Hepatocyte (in vitro differentiated cells): Measurements from ENCODE around the gene TIMD4. TPM values are rescaled to one million over a fixed set of nuclear protein-coding genes. Genes with fewer than 3 reads are reported as not detected.

Source experiments
- DNase-seq: peaks from one replicate; pipeline ENCODE4 v3.0.0-alpha.2; 2016; ENCODE audit warnings: low spot score
- H2AFZ ChIP-seq: fragments of 200-600 bp; sonication (generic); 2 replicates; pipeline ENCODE4 v1.6.0; 2016; ENCODE audit warnings: antibody characterized with exemption, mild to moderate bottlenecking
- H3K27ac ChIP-seq: fragments of 200-600 bp; sonication (generic); 2 replicates; pipeline ENCODE4 v1.5.1; 2016; ENCODE audit warnings: mild to moderate bottlenecking
- H3K27me3 ChIP-seq: fragments of 200-600 bp; sonication (generic); 2 replicates; pipeline ENCODE4 v1.6.1; 2016
- H3K36me3 ChIP-seq: fragments of 200-600 bp; sonication (generic); replicated peaks from 2 replicates; pipeline ENCODE4 v1.5.1; 2016; ENCODE audit warnings: low read depth; ENCODE audit not compliant: insufficient read depth
- H3K4me1 ChIP-seq: fragments of 200-600 bp; sonication (generic); 2 replicates; pipeline ENCODE4 v1.5.1; 2016; ENCODE audit warnings: mild to moderate bottlenecking, moderate library complexity; ENCODE audit not compliant: insufficient read depth
- H3K4me2 ChIP-seq: fragments of 200-600 bp; sonication (generic); 2 replicates; pipeline ENCODE4 v1.6.0; 2016
- H3K4me3 ChIP-seq: fragments of 200-600 bp; sonication (generic); 2 replicates; pipeline ENCODE4 v1.5.1; 2016; ENCODE audit warnings: mild to moderate bottlenecking
- H3K79me2 ChIP-seq: fragments of 200-600 bp; sonication (generic); 2 replicates; pipeline ENCODE4 v1.6.0; 2017; ENCODE audit warnings: mild to moderate bottlenecking
- H3K9me2 ChIP-seq: fragments of 200-600 bp; sonication (generic); replicated peaks from 2 replicates; pipeline ENCODE4 v1.6.0; 2017; ENCODE audit warnings: mild to moderate bottlenecking; ENCODE audit not compliant: insufficient read depth
- H3K9me3 ChIP-seq: fragments of 200-600 bp; sonication (generic); 2 replicates; pipeline ENCODE4 v1.5.1; 2016; ENCODE audit warnings: low read depth, mild to moderate bottlenecking
- H4K20me1 ChIP-seq: fragments of 200-600 bp; sonication (generic); 2 replicates; pipeline ENCODE4 v1.6.0; 2016; ENCODE audit warnings: mild to moderate bottlenecking; ENCODE audit not compliant: insufficient read depth, poor library complexity, severe bottlenecking
- CTCF ChIP-seq: fragments of 200-600 bp; sonication (generic); IDR thresholded peaks from 2 replicates; pipeline ENCODE4 v1.5.1; 2016; ENCODE audit warnings: antibody characterized with exemption, mild to moderate bottlenecking; ENCODE audit not compliant: poor library complexity
- EZH2 ChIP-seq: fragments of 200-600 bp; sonication (generic); IDR thresholded peaks from 2 replicates; pipeline ENCODE4 v1.6.1; 2016; ENCODE audit warnings: antibody characterized with exemption, mild to moderate bottlenecking, borderline replicate concordance
- EZH2phosphoT487 ChIP-seq: fragments of 200-600 bp; sonication (generic); IDR thresholded peaks from one replicate; pipeline ENCODE4 v1.6.1; 2018; ENCODE audit warnings: antibody characterized with exemption, mild to moderate bottlenecking, low read depth, moderate library complexity; ENCODE audit not compliant: unreplicated experiment, severe bottlenecking
- WGBS: methylation state at CpG from one replicate; pipeline ENCODE4 v1.1.6; 2016; ENCODE audit warnings: low lambda C conversion rate; ENCODE audit errors: missing lambda C conversion rate; 5-methylcytosine and 5-hydroxymethylcytosine counted together
- polyA plus RNA-seq: library from polyadenylated mRNA; unstranded; fragments of >200 nt; fragmentation: Nextera tagmentation; extraction: Ambion mirVana; gene quantifications from 2 replicates; pipeline ENCODE4 v1.2.1, GENCODE V29; 2016
- total RNA-seq: library from RNA; depleted of rRNA; stranded (reverse); fragments of >200 nt; gene quantifications from 2 replicates; pipeline ENCODE4 v1.2.3, GENCODE V29; 2014

Gene TIMD4
- total and polyA plus RNA-seq, 2 experiments from 2014 or later: 0.42 to 1.1 TPM

- no peaks in the 10 kb centered on the region for H3K36me3 ChIP-seq
- H3K27ac ChIP-seq: no peak overlapping the region
- H4K20me1 ChIP-seq: no peaks in the 10 kb centered on the region
- no peaks in the 10 kb centered on the region for H3K4me1 ChIP-seq
- TF ChIP-seq EZH2 (no peak), CTCF (no peak), EZH2phosphoT487 (no peak)
- H3K4me2 ChIP-seq: no peak overlapping the region
- H2AFZ ChIP-seq: no peak overlapping the region
- no peaks in the 10 kb centered on the region for H3K27me3 ChIP-seq
- no peak overlapping the region for H3K4me3 ChIP-seq
- no peaks in the 10 kb centered on the region for H3K79me2 ChIP-seq
- 75% methylated on average over 2 of the region's 2 CpGs for WGBS
- no peaks in the 10 kb centered on the region for H3K9me3 ChIP-seq
- no peak for DNase-seq
- no peaks in the 10 kb centered on the region for H3K9me2 ChIP-seq
Observed at GRCh38 chr5:156936972-156937371, 26.1 kb downstream of the TIMD4 start.

GRCh38 chr5:156934450-156935211 is 28.4 kb downstream of the TIMD4 start:
- TF ChIP-seq CTCF (peak; percentile 51), EZH2 (no peak)
- peak; percentile 38 for DNase-seq
- H3K27me3 ChIP-seq: no peaks in the 10 kb centered on the region

GRCh38 chr5:156929366-156929948 is 33.6 kb downstream of the TIMD4 start:
- no peak overlapping the region for H3K4me2 ChIP-seq
- TF ChIP-seq EZH2 (no peak), CTCF (no peak), EZH2phosphoT487 (no peak)
- no peak overlapping the region for H2AFZ ChIP-seq
- H3K79me2 ChIP-seq: no peaks in the 10 kb centered on the region
- H3K4me3 ChIP-seq: no peak overlapping the region
- no peak overlapping the region for H3K27ac ChIP-seq
- H3K9me2 ChIP-seq: no peaks in the 10 kb centered on the region
- no peak for DNase-seq
- H3K4me1 ChIP-seq: no peaks in the 10 kb centered on the region
- H3K27me3 ChIP-seq: no peaks in the 10 kb centered on the region
- no peaks in the 10 kb centered on the region for H4K20me1 ChIP-seq
- H3K36me3 ChIP-seq: no peaks in the 10 kb centered on the region
- H3K9me3 ChIP-seq: no peaks in the 10 kb centered on the region
- 87% methylated on average over 3 of the region's 3 CpGs for WGBS

More at GRCh38 chr5:156934450-156935211, 28.4 kb downstream of the TIMD4 start:
- H3K9me3 ChIP-seq: no peaks in the 10 kb centered on the region
- H3K9me2 ChIP-seq: no peaks in the 10 kb centered on the region
- H3K79me2 ChIP-seq: no peaks in the 10 kb centered on the region
- no peak overlapping the region for H3K27ac ChIP-seq
- WGBS: 72% methylated on average over 9 of the region's 9 CpGs
- no peaks in the 10 kb centered on the region for H3K36me3 ChIP-seq
- no peak overlapping the region for H2AFZ ChIP-seq
- H3K4me1 ChIP-seq: no peaks in the 10 kb centered on the region
- no peaks in the 10 kb centered on the region for H4K20me1 ChIP-seq
- no peak overlapping the region for H3K4me2 ChIP-seq
- no peak overlapping the region for H3K4me3 ChIP-seq
